K562 (cell line): ENCODE measurements around the gene MYCBP. TPM values are rescaled to one million over a fixed set of nuclear protein-coding genes. Genes with fewer than 3 reads are reported as not detected.

ENCODE experiments used
- ATAC-seq: fragments of 200-7000 bp; cut with Tn5 transposase; 3 replicates; pipeline ENCODE4 v1.9.1; 2020; ENCODE audit warnings: moderate library complexity
- BruUV-seq: library from RNA; stranded (reverse); fragments of 400-500 nt; replicated peaks from 2 replicates; lab custom pipeline; 2021; lab: Mats Ljungman, UMichigan
- CTCF ChIA-PET: fragments of 300-600 bp; formaldehyde crosslinking; extraction: SDS; loops from one replicate; lab custom pipeline; 2021; ENCODE audit warnings: low intra/inter-chr PET ratio; lab: Yijun Ruan, JAX
- POLR2A ChIA-PET: fragments of 300-600, 350-650 bp; sonication (Branson Sonifier 250); formaldehyde crosslinking; extraction: SDS; loops from one replicate; lab custom pipeline; 2021; ENCODE audit warnings: antibody characterized with exemption, inconsistent platforms; lab: Yijun Ruan, JAX
- DNase-seq, 4 experiments: peaks; one replicate each; pipeline versions ENCODE4 v3.0.0 to v3.0.0-alpha.2; 2011 to 2018; ENCODE audit warnings: low spot score in 3 of 4, mixed read lengths in 3 of 4; ENCODE audit errors: extremely low read depth in 1 of 4
- FAIRE-seq: peaks from 2 replicates; lab custom pipeline; 2011; peaks lifted over from hg19 to GRCh38; lab: Jason Lieb, UNC
- H2AFZ ChIP-seq: 2 replicates; pipeline ENCODE4 v1.6.0; 2011; ENCODE audit warnings: low read depth, low read length, control low read depth, inconsistent platforms
- H3K27ac ChIP-seq: fragments of 200-600 bp; 3 replicates; pipeline ENCODE4 v1.8.0; 2011; ENCODE audit warnings: low read depth, mild to moderate bottlenecking, control low read depth, inconsistent platforms, low read length, moderate library complexity, mixed read lengths; ENCODE audit errors: extremely low read depth
- H3K27me3 ChIP-seq, 2 experiments: fragments of 300-600 bp in 1 of 2; 2 replicates in 1 of 2; 3 replicates in 1 of 2; pipeline versions ENCODE4 v1.6.0 to v1.8.0; 2011; ENCODE audit warnings: inconsistent platforms in 2 of 2, low read length in 2 of 2, mild to moderate bottlenecking in 1 of 2, mixed read lengths in 1 of 2, moderate library complexity in 1 of 2; ENCODE audit not compliant: control insufficient read depth in 2 of 2, insufficient read depth in 2 of 2
- H3K36me3 ChIP-seq: fragments of 300-600 bp; 3 replicates; pipeline ENCODE4 v1.8.0; 2011; ENCODE audit warnings: mild to moderate bottlenecking, low read length, inconsistent platforms; ENCODE audit not compliant: control insufficient read depth, insufficient read depth
- H3K4me1 ChIP-seq, 2 experiments: fragments of 200-600 bp in 1 of 2; replicated peaks in 1 of 2; 2 replicates in 1 of 2; 3 replicates in 1 of 2; pipeline versions ENCODE4 v1.5.1 to v1.8.0; 2011; ENCODE audit warnings: inconsistent platforms in 2 of 2, low read length in 2 of 2, mild to moderate bottlenecking in 1 of 2, mixed read lengths in 1 of 2, moderate library complexity in 1 of 2; ENCODE audit not compliant: control insufficient read depth in 2 of 2, insufficient read depth in 2 of 2
- H3K4me2 ChIP-seq: 2 replicates; pipeline ENCODE4 v1.6.1; 2011; ENCODE audit warnings: low read length, control low read depth, inconsistent platforms, mixed read lengths; ENCODE audit not compliant: insufficient read depth
- H3K4me3 ChIP-seq: fragments of 200-600 bp; sonication (generic), shearing (Covaris generic); 2 replicates; pipeline ENCODE4 v1.5.1; 2016; ENCODE audit warnings: control low read depth, inconsistent platforms
- H3K79me2 ChIP-seq: fragments of 200-600 bp; 3 replicates; pipeline ENCODE4 v1.8.0; 2011; ENCODE audit warnings: low read length, inconsistent platforms; ENCODE audit not compliant: control insufficient read depth, insufficient read depth
- H3K9ac ChIP-seq, 2 experiments: 2 replicates each; pipeline versions ENCODE4 v1.6.0 to v1.6.1; 2011; ENCODE audit warnings: low read depth in 2 of 2, low read length in 2 of 2, control low read depth in 1 of 2, inconsistent platforms in 1 of 2, mild to moderate bottlenecking in 1 of 2, mixed read lengths in 1 of 2; ENCODE audit not compliant: insufficient read depth in 1 of 2
- H3K9me1 ChIP-seq: one replicate; pipeline ENCODE4 v1.6.0; 2011; ENCODE audit warnings: inconsistent platforms, mild to moderate bottlenecking, low read length, moderate library complexity; ENCODE audit not compliant: control insufficient read depth, insufficient read depth
- H3K9me3 ChIP-seq: replicated peaks from 2 replicates; pipeline ENCODE4 v1.5.1; 2011; ENCODE audit warnings: low read depth, low read length, inconsistent platforms; ENCODE audit not compliant: control insufficient read depth, insufficient read depth
- H4K20me1 ChIP-seq: replicated peaks from 2 replicates; pipeline ENCODE4 v1.6.1; 2011; ENCODE audit warnings: low read length, inconsistent platforms, mixed read lengths; ENCODE audit not compliant: control insufficient read depth, insufficient read depth
- CAMTA2 ChIP-seq: fragments of 250-450 bp; sonication (Bioruptor Pico); conservative IDR thresholded peaks from 2 replicates; pipeline ENCODE4 v1.5.1; 2022
- CTBP1 ChIP-seq: fragments of 450-650 bp; IDR thresholded peaks from 2 replicates; pipeline ENCODE4 v1.6.1; 2016; ENCODE audit warnings: borderline replicate concordance
- CTCF ChIP-seq, 3 experiments: IDR thresholded peaks in 2 of 3; conservative IDR thresholded peaks in 1 of 3; 2 replicates each; pipeline ENCODE4 v1.5.1; 2011 to 2012; ENCODE audit warnings: low read length in 3 of 3, mild to moderate bottlenecking in 3 of 3, control low read depth in 2 of 3, improper control_type of control experiment in 1 of 3, inconsistent platforms in 1 of 3, low read depth in 1 of 3, mixed read lengths in 1 of 3, moderate library complexity in 1 of 3; ENCODE audit not compliant: insufficient read depth in 2 of 3
- EGR1 ChIP-seq: fragments of 450-650 bp; conservative IDR thresholded peaks from 2 replicates; pipeline ENCODE4 v1.6.1; 2017; ENCODE audit warnings: mild to moderate bottlenecking
- KLF16 ChIP-seq: IDR thresholded peaks from 2 replicates; pipeline ENCODE4 v1.6.1; 2016; ENCODE audit warnings: antibody characterized with exemption
- MTA3 ChIP-seq: fragments of 450-650 bp; formaldehyde crosslinking; IDR thresholded peaks from 2 replicates; pipeline ENCODE4 v1.6.1; 2017; ENCODE audit warnings: mild to moderate bottlenecking, borderline replicate concordance
- NRF1 ChIP-seq, 2 experiments: fragments of 450-650 bp; IDR thresholded peaks in 1 of 2; conservative IDR thresholded peaks in 1 of 2; 2 replicates each; pipeline ENCODE4 v1.6.1; 2014; ENCODE audit warnings: mild to moderate bottlenecking in 2 of 2
- RB1 ChIP-seq: fragments of 450-650 bp; IDR thresholded peaks from 2 replicates; pipeline ENCODE4 v1.6.1; 2017; ENCODE audit warnings: low read depth, mild to moderate bottlenecking
- SMAD4 ChIP-seq: fragments of 250-450 bp; sonication (Bioruptor Pico); conservative IDR thresholded peaks from 2 replicates; pipeline ENCODE4 v1.8.0; 2021; ENCODE audit warnings: inconsistent platforms, mild to moderate bottlenecking, moderate library complexity
- STAG1 ChIP-seq: sonication (generic); formaldehyde crosslinking; IDR thresholded peaks from 2 replicates; pipeline ENCODE4 v1.5.0; 2020; ENCODE audit warnings: missing genetic modification reagents, borderline replicate concordance
- WGBS: fragments of 100-300 bp; shearing (Covaris generic); methylation state at CpG from one replicate; pipeline ENCODE4 v1.1.6; 2016; ENCODE audit warnings: low coverage, mixed read lengths; ENCODE audit not compliant: insufficient coverage; ENCODE audit errors: missing lambda C conversion rate; 5-methylcytosine and 5-hydroxymethylcytosine counted together
- in situ Hi-C: fragments of 300-500 bp; cut with MboI; formaldehyde crosslinking; loops from 4 replicates; pipeline ENCODE4 v1.15.0; 2018; ENCODE audit warnings: inconsistent platforms, mixed read lengths
- intact Hi-C: fragments of 100-400 bp; cut with micrococcal nuclease; formaldehyde crosslinking; loops from 2 replicates; pipeline ENCODE4 v1.14.2; 2022
- polyA plus RNA-seq, 8 experiments: library from polyadenylated mRNA; depleted of rRNA in 4 of 8; stranded (reverse) in 5 of 8; unstranded in 3 of 8; fragments of >200 nt; fragmentation: Nextera tagmentation in 2 of 8; fragmentation: Illumina TruSeq in 1 of 8; extraction: Ambion mirVana in 2 of 8; extraction: Trizol in 1 of 8; gene quantifications; 2 replicates each; pipeline versions ENCODE4 v1.2.1 to v1.2.3, GENCODE V29; 2011 to 2014; ENCODE audit warnings: inconsistent platforms in 1 of 8, missing spikeins in 1 of 8
- total RNA-seq, 7 experiments: library from RNA; depleted of rRNA in 6 of 7; stranded (reverse); fragments of >200 nt in 6 of 7; fragmentation: Illumina TruSeq in 2 of 7; extraction: Trizol in 2 of 7; gene quantifications; 2 replicates each; pipeline versions ENCODE4 v1.2.1 to v1.2.3, GENCODE V29; 2011 to 2021; ENCODE audit warnings: low replicate concordance in 1 of 7
- TF ChIP-seq, protein P1 (sequence below): fragments of 450-650 bp; IDR thresholded peaks from 2 replicates; pipeline ENCODE4 v1.6.1; 2017; ENCODE audit warnings: antibody characterized with exemption, mild to moderate bottlenecking
- TF ChIP-seq, protein P2 (sequence below): fragments of 450-650 bp; IDR thresholded peaks from 2 replicates; pipeline ENCODE4 v1.7.1; 2018; ENCODE audit warnings: mild to moderate bottlenecking, low read depth; ENCODE audit not compliant: partially characterized antibody

The MYCBP gene
- total and polyA plus RNA-seq, 9 of the 15 experiments (the other 6 are each of a cell fraction or from before 2014, with no cell fraction given) = 32.3 to 253 (median 72.9) TPM

GRCh38 chr1:38818175-38818976, 54.8 kb downstream of the MYCBP start:
- ChIA-PET CTCF (interaction anchor here (0.6 to 2.1 kb wide), 2 partner anchors 83 to 210 kb away, joined by 4 to 9 read pairs; no protein-coding TSS in a partner anchor), POLR2A (no interaction called here)
- FAIRE-seq = no peak
- Histone ChIP-seq H3K9me3 (peaks cover 21% of the 10 kb centered on the region), H2AFZ (peak overlapping the region; percentile 95), H3K27ac (no peak overlapping the region), H3K36me3 (no peaks in the 10 kb centered on the region), H3K9ac (peak overlapping the region; percentile 37 to 84; a peak in 3 of 4 replicates), H3K79me2 (no peaks in the 10 kb centered on the region), H3K4me2 (peak overlapping the region; percentile 65), H3K27me3 (no peaks in the 10 kb centered on the region; a peak in 1 of 5 replicates), H3K9me1 (no peaks in the 10 kb centered on the region), H4K20me1 (no peaks in the 10 kb centered on the region), H3K4me1 (peaks cover 30 to 32% of the 10 kb centered on the region in 2 experiments), H3K4me3 (peak overlapping the region; percentile 23)
- in situ Hi-C loops = loop anchor here (5.0 kb wide), 1 partner anchor 206 kb away; no protein-coding TSS in a partner anchor
- ATAC-seq = peak; percentile 69
- DNase-seq = peak; percentile 68 to 93 (median 88)
- intact Hi-C loops = loop anchor here (5.0 to 10.0 kb wide), 2 partner anchors 74 to 96 kb away; no protein-coding TSS in a partner anchor
- no TSS peak for BruUV-seq
- WGBS = 9% methylated on average over 62 of the region's 70 CpGs
- TF ChIP-seq CTCF (IDR thresholded peaks at IDR 0.05 in 2 of 3, conservative IDR thresholded peaks at IDR 0.05 in 1 of 3; ENCODE audit: insufficient read depth in 2 of 3, low read depth in 1 of 3, low read length in 3 of 3) (peak; percentile 83 to 97 (median 83)), MTA3 (peak; percentile 58; the same call in 1 of the 2 replicates), CAMTA2 (CRISPR knock-in tag) (no peak), NRF1 (conservative IDR thresholded peaks at IDR 0.05 in 1 of 2, IDR thresholded peaks at IDR 0.05 in 1 of 2) (peak; percentile 77 to 81), KLF16 (no peak), RB1 (peak; percentile 89), CTBP1 (peak; percentile 44; the same call in 1 of the 2 replicates), STAG1 (CRISPR knock-in tag) (peak; percentile 52; the same call in 1 of the 2 replicates), EGR1 (peak; percentile 48), SMAD4 (0 out of 2 replicates have a peak, but pooled peaks have one; percentile 30)
- TF ChIP-seq, protein P1, sequence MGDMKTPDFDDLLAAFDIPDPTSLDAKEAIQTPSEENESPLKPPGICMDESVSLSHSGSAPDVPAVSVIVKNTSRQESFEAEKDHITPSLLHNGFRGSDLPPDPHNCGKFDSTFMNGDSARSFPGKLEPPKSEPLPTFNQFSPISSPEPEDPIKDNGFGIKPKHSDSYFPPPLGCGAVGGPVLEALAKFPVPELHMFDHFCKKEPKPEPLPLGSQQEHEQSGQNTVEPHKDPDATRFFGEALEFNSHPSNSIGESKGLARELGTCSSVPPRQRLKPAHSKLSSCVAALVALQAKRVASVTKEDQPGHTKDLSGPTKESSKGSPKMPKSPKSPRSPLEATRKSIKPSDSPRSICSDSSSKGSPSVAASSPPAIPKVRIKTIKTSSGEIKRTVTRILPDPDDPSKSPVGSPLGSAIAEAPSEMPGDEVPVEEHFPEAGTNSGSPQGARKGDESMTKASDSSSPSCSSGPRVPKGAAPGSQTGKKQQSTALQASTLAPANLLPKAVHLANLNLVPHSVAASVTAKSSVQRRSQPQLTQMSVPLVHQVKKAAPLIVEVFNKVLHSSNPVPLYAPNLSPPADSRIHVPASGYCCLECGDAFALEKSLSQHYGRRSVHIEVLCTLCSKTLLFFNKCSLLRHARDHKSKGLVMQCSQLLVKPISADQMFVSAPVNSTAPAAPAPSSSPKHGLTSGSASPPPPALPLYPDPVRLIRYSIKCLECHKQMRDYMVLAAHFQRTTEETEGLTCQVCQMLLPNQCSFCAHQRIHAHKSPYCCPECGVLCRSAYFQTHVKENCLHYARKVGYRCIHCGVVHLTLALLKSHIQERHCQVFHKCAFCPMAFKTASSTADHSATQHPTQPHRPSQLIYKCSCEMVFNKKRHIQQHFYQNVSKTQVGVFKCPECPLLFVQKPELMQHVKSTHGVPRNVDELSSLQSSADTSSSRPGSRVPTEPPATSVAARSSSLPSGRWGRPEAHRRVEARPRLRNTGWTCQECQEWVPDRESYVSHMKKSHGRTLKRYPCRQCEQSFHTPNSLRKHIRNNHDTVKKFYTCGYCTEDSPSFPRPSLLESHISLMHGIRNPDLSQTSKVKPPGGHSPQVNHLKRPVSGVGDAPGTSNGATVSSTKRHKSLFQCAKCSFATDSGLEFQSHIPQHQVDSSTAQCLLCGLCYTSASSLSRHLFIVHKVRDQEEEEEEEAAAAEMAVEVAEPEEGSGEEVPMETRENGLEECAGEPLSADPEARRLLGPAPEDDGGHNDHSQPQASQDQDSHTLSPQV = peak; percentile 63
- TF ChIP-seq, protein P2, sequence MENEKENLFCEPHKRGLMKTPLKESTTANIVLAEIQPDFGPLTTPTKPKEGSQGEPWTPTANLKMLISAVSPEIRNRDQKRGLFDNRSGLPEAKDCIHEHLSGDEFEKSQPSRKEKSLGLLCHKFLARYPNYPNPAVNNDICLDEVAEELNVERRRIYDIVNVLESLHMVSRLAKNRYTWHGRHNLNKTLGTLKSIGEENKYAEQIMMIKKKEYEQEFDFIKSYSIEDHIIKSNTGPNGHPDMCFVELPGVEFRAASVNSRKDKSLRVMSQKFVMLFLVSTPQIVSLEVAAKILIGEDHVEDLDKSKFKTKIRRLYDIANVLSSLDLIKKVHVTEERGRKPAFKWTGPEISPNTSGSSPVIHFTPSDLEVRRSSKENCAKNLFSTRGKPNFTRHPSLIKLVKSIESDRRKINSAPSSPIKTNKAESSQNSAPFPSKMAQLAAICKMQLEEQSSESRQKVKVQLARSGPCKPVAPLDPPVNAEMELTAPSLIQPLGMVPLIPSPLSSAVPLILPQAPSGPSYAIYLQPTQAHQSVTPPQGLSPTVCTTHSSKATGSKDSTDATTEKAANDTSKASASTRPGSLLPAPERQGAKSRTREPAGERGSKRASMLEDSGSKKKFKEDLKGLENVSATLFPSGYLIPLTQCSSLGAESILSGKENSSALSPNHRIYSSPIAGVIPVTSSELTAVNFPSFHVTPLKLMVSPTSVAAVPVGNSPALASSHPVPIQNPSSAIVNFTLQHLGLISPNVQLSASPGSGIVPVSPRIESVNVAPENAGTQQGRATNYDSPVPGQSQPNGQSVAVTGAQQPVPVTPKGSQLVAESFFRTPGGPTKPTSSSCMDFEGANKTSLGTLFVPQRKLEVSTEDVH = no peak
